ENCODE measurements around the gene PLCL2. TPM values are rescaled to one million over a fixed set of nuclear protein-coding genes. Genes with fewer than 3 reads are reported as not detected.

PLCL2 gene
- total and polyA plus RNA-seq, 10 of the 15 experiments (the other 5 are each of a cell fraction or from before 2014, with no cell fraction given) = 7.5 to 37.3 (median 21.7) TPM

GRCh38 chr3:16909802-16910201 lies 25.0 kb downstream of the PLCL2 start (continued):
- TF ChIP-seq IRF4 (IDR thresholded peaks at IDR 0.05; ENCODE audit: low read depth, low read length) = no peak

DNA sequence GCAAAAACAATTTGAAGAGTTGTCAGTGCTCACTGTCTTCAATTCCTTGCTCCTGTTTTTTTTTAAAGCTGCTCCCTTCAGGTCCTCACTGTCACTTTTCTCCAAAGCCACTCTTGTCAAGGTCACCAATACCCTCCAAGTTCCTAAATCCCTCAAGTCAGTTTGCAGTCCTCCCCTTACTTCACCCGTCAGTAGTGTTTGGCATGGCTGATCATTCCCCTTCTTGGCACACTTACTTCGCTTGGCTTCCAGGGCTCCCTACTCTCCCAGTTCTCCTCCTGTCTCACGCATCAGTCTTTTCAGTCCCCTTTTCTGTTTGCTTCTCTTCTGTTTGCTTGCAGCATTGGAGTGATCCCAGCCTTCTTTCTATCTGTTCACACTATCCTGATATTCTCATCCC lies 25.5 kb downstream of the PLCL2 start:
- H3K4me3 ChIP-seq = no peak overlapping the region
- in situ Hi-C loops (cut with MboI) = loop anchor here (25.0 kb wide), 1 partner anchor 1548 kb away; no protein-coding TSS in a partner anchor
- ChIA-PET CTCF (interaction anchor here (2.9 to 5.2 kb wide), 3 partner anchors 22 to 115 kb away, joined by 7 to 26 read pairs (median 13); partner anchors contain the start of gene PLCL2), POLR2A (interaction anchor here (1.5 kb wide), 1 partner anchor 9 kb away, joined by 4 read pairs; no protein-coding TSS in a partner anchor), SMC1A (ENCODE audit: uncharacterized antibody, unreplicated experiment) (interaction anchor here (0.9 to 7.9 kb wide), 4 partner anchors 10 to 22 kb away, joined by 4 to 91 read pairs (median 38); no protein-coding TSS in a partner anchor), RAD21 (ENCODE audit: unreplicated experiment) (interaction anchor here (9.1 kb wide), 1 partner anchor 23 kb away, joined by 76 read pairs; the partner anchor contains the start of gene PLCL2)
- H3K27ac ChIP-seq (ENCODE audit: control insufficient read depth, insufficient read depth) = peak overlapping the region; percentile 25
- 94% methylated on average over 3 of the region's 3 CpGs for WGBS (ENCODE audit: insufficient coverage, insufficient replicate concordance, low lambda C conversion rate, missing lambda C conversion rate)
- TF ChIP-seq SUZ12 (IDR thresholded peaks at IDR 0.05; ENCODE audit: unreplicated experiment) = no peak
- TF ChIP-seq PML (IDR thresholded peaks at IDR 0.05; ENCODE audit: low read length) = no peak
- TF ChIP-seq BHLHE40 (IDR thresholded peaks at IDR 0.05; ENCODE audit: borderline replicate concordance in 1 of 2, low read depth in 2 of 2, low read length in 1 of 2) = no peak
- TF ChIP-seq CREM (IDR thresholded peaks at IDR 0.05; ENCODE audit: low read depth) = no peak
- TF ChIP-seq ZZZ3 (IDR thresholded peaks at IDR 0.05; ENCODE audit: control insufficient read depth, insufficient read length, low read depth) = no peak
- no peak for TF ChIP-seq HCFC1 (IDR thresholded peaks at IDR 0.05; ENCODE audit: low read length)
- TF ChIP-seq EED (IDR thresholded peaks at IDR 0.05; ENCODE audit: low read depth) = no peak
- no peak for TF ChIP-seq KLF5 (IDR thresholded peaks at IDR 0.05; ENCODE audit: partially characterized antibody)
- no peak for TF ChIP-seq E2F8 (IDR thresholded peaks at IDR 0.05; ENCODE audit: low read depth, partially characterized antibody)
- TF ChIP-seq POU2F2 (IDR thresholded peaks at IDR 0.05; ENCODE audit: borderline replicate concordance, low read depth, low read length) = no peak
- no peak for TF ChIP-seq NKRF (conservative IDR thresholded peaks at IDR 0.05)
- no peak for TF ChIP-seq ETV6 (conservative IDR thresholded peaks at IDR 0.05 in 1 of 2, IDR thresholded peaks at IDR 0.05 in 1 of 2; ENCODE audit: borderline replicate concordance in 1 of 2, low read depth in 1 of 2)
- TF ChIP-seq, protein P1, sequence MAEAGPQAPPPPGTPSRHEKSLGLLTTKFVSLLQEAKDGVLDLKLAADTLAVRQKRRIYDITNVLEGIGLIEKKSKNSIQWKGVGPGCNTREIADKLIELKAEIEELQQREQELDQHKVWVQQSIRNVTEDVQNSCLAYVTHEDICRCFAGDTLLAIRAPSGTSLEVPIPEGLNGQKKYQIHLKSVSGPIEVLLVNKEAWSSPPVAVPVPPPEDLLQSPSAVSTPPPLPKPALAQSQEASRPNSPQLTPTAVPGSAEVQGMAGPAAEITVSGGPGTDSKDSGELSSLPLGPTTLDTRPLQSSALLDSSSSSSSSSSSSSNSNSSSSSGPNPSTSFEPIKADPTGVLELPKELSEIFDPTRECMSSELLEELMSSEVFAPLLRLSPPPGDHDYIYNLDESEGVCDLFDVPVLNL (IDR thresholded peaks at IDR 0.05; ENCODE audit: low read depth, low read length) = no peak
- TF ChIP-seq, protein P2, sequence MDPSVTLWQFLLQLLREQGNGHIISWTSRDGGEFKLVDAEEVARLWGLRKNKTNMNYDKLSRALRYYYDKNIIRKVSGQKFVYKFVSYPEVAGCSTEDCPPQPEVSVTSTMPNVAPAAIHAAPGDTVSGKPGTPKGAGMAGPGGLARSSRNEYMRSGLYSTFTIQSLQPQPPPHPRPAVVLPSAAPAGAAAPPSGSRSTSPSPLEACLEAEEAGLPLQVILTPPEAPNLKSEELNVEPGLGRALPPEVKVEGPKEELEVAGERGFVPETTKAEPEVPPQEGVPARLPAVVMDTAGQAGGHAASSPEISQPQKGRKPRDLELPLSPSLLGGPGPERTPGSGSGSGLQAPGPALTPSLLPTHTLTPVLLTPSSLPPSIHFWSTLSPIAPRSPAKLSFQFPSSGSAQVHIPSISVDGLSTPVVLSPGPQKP (IDR thresholded peaks at IDR 0.05; ENCODE audit: low read depth, low read length) = no peak
- H4K20me1 ChIP-seq (ENCODE audit: control insufficient read depth, insufficient read depth) = no peaks in the 10 kb centered on the region
- no peaks in the 10 kb centered on the region for H3K36me3 ChIP-seq (ENCODE audit: control insufficient read depth in 2 of 2, insufficient read depth in 2 of 2, low read length in 1 of 2)
- BruUV-seq (replicated peaks) = no TSS peak
- intact Hi-C loops (cut with micrococcal nuclease; ENCODE audit: unreplicated experiment) = loop anchor here (5.0 kb wide), 1 partner anchor 97 kb away; no protein-coding TSS in a partner anchor
- FAIRE-seq = no peak
- H2AFZ ChIP-seq (ENCODE audit: control insufficient read depth, low read depth, low read length) = no peak overlapping the region
- H3K4me2 ChIP-seq (ENCODE audit: control insufficient read depth, insufficient read depth) = no peak overlapping the region
- H3K9me3 ChIP-seq (replicated peaks; ENCODE audit: control insufficient read depth, insufficient read depth, low read length) = no peaks in the 10 kb centered on the region
- ATAC-seq = no peak
- H3K79me2 ChIP-seq (ENCODE audit: control insufficient read depth, insufficient read depth, low read length) = peaks cover 95% of the 10 kb centered on the region
- no peaks in the 10 kb centered on the region for H3K27me3 ChIP-seq (replicated peaks in 1 of 2; ENCODE audit: control insufficient read depth in 2 of 2, insufficient read depth in 2 of 2, low read length in 1 of 2)
- DNase-seq (ENCODE audit: low read depth, low spot score) = no peak
- no peak overlapping the region for H3K9ac ChIP-seq (ENCODE audit: control insufficient read depth, insufficient read depth, low read length)
- H3K4me1 ChIP-seq (ENCODE audit: control insufficient read depth, insufficient read depth, low read length) = peaks cover 53% of the 10 kb centered on the region

Measured in GM12878 (cell line).